Fibroblast of skin of scalp (primary cell): ENCODE results near the gene CCDC85C.

Source experiments
- DNase-seq: peaks from one replicate; pipeline ENCODE4 v3.0.0-alpha.2; 2013

Gene CCDC85C

GRCh38 chr14:99628887-99629618, 25.0 kb upstream of the CCDC85C start:
- peak; percentile 65 for DNase-seq

- no peak for DNase-seq
Measured at GRCh38 chr14:99627510-99628381, 23.7 kb upstream of the CCDC85C start.

- no peak for DNase-seq
Measured at GRCh38 chr14:99627100-99627499, 23.1 kb upstream of the CCDC85C start.

DNA sequence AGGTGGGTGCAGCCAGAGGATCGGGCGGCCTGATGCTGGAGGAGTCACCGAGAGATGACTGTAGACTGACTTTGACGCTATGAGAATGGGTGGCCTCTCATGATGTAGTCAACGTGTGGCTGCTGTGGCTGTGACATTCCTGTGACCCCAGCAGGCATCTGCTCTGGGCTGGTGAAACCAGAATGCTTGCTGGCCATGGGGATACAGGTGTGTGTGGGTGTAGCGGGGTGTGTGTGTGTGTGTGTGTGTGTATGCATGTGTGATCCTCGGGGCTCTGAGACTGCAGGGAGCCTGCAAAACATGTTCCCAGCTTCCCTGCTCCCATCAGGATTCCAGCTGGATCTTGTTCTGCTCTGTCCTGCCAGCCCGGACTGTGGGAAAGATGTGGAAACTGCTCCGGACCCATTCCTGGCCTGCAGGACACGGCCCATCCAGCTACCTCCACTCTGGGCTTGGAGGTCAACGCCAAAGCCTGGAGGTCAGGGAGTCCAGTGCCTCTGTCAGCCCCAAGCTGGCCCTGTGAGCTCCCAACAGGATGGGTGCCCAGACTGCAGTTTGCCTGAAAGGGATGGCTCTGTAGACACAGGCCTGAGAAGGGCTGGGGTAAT, 22.1 kb upstream of the CCDC85C start:
- DNase-seq: no peak

DNA sequence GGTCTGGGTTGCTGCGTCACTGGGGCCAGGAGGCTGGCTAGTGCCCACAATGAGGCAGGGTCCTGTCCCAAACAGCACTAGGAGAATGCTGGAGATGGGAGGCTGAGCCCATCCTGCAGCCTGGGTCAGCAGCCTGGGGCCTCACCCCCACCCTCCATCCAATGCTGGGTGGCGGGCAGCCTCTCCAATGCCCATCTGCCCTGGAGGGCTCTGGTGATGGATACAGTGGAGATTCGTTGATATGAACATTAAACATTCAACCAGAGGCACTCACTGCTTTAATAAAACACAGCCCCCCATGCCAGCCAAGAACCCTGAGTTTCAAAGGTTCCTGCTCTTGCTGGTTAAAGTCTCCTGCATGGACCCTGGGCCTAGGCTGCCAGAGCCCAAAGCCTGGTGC, 21.5 kb upstream of the CCDC85C start:
- DNase-seq: no peak

GRCh38 chr14:99624971-99625370, 21.0 kb upstream of the CCDC85C start:
- no peak for DNase-seq

DNA sequence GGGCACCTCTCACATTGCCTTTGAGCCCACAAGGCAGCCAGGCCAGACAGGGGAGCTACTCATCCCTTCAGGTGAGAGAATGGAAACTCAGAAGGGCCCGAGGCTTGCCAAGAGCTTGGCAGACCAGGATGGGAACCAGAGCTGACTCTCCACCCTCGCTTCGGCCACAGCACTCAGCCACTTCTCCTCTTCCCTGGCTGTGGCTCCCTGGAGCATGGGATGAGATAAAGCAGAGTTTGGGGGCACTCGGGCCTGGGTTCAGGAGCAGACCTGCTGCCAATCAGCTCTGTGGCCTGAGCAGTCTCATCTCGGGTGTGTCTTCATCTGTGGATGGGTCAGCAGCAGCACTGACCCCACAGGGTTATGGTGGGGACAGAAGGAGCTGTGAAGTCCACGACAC, 20.0 kb upstream of the CCDC85C start:
- no peak for DNase-seq

DNA sequence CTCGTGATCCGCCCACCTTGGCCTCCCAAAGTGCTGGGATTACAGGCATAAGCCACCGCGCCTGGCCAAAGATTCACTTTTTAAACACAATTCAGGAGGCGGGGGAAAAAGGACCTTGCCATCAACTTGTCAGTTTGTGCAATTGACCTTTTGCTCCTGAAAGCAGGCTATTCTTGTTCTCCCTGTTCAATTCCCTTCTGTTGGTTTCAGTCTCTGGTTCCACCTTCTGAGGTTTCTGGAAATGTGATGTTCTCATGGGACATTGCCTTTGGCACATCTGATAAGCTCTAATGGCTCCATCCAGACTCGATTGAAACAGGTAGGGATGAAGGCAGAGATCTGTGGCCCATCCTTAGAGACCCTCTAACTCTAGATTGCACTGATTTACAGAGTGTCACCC, 17.9 kb upstream of the CCDC85C start:
- no peak for DNase-seq

DNA sequence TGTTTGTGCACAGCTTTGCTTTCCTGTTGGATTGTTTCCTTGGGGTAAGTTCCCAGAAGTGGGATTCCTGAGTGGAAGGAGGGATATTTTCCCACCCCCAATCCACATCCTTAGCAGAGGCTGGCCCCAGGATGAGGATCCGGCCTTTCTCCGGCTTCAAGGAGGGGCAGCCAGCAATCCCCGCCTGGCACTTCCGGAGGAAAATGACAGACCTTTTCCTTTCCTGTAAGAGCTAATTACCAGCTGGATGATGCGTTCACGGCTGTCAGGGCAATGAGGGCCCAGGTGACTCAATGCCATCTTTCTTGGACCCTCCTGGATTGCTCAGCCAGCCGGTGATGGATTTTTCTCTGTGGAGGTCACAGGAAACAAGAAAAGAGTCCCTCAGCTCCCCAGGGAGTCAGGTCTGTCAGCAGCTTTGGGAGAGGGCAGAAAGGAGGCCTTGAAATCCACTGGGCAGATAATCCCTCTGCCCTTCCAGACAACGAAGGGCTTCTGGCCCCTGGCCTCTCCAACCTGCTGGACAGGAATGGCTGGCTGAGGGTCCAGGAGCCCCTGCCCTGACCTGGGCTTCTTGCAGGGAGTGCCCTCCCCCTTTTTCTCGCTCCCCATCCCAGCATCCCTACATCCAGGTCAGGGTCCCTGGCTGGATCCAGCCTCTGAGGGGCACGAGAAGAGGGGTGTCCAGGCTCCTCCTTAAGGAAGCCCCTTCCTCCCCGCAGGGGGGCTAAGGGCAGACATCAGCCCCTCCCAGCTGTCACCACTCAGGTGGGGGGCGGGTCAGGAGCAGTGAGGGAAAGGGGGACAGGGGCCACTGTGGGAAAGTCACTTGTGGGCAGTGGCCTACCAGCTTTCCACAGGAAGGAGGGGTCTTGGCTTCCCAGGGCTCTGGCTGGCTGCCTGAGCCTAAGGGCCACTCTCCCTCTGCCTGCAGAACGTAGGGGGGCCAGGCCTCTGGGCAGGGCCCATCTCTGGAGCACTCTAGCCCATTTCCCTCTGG, 16.1 kb upstream of the CCDC85C start:
- peak; percentile 47 for DNase-seq

GRCh38 chr14:99616832-99617800, 13.1 kb upstream of the CCDC85C start:
- DNase-seq: no peak

- peak; percentile 31 for DNase-seq
Measured at GRCh38 chr14:99615497-99616157, 11.6 kb upstream of the CCDC85C start.

- DNase-seq: peak; percentile 57
Measured at GRCh38 chr14:99612738-99613330, 8.8 kb upstream of the CCDC85C start.

DNA sequence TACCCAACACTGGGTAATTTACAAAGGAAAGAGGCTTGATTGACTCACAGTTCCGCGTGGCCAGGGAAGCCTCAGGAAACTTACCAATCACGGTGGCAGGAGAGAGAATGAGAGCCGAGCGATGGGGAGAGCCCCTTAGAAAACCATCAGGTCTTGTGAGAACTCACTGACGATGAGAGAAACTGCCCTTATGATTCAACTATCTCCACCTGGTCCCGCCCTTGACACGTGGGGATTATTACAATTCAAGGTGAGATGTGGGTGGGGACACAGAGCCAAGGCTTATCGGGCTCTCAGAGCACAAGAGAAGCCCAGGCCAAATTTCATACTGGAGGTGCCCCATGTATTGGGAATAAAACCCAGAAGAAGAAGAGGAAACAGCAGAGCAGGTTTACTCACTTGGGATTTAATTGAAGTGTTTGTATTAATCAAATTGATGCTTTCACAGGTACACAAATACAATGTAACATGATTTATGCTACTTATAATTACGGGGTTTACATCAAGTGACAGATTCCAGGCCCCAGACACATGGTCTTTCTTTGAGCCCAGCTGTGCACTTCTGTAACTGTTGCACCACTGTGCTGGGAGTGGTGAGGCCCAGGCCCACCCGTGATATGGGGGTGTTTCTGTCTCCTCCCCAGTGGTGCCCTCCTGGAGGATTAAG, 8.2 kb upstream of the CCDC85C start:
- DNase-seq: no peak

DNA sequence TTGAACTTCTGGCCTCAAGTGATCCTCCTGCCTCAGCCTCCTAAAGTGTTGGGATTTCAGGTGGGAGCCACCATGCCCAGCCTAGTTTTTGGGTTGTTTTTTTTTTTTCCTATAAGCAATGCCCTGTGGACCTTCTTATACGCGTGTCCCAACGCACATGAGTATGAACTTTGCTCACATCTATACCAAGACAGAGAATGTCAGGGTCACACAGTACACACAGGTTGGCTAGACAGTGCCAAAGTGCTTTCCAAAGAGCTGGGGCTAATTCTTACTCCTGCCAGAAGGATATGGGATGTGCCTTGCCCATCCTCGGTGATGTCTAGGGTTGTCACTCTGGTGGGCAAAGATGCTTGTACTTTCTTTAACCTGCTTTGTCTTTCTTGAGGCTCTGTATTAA, 7.6 kb upstream of the CCDC85C start:
- no peak for DNase-seq

DNA sequence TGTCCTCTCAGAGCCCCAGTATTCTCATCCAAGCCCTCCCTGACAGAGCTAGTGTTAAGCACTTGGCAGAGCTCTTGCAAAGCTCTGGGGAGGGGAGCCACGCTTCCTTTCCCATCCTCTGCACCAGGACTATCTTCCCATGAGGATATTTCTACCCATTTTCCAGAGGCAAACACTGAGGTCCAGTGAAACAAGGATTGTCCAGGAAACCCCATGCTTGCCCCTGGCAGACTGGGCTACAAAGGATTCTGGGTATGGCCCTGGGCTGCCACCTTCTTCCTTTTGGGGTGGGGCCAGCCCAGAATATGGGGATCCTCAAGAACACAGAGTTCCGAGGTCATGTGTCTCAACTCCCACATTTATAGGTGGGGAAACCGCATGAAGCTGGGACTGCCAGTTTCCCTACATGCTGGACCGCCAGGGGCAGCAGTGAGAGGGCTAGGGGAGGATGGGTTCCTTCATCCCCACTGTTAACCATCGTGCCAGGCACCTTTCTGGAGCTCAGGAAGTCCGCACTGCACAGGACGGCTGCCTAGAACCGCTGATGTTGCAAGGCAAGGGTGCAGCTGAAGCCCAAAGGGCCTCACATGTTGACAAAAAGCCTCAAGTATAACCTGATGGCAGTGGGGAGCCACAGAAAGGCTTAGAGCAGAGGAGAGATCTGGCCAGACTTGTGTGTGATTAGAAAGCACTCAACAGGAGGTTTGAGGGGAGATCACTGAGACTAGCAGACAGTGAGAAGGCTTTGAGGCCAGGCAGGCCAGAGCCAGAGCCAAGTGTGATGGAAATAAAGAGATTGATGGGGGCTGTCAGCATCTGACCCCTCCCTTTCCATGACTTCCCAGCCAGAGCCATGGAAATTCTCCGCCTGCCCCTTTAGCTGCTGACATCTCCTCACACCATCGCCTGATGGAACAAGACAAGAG, 5.5 kb upstream of the CCDC85C start:
- peak; percentile 24 for DNase-seq

GRCh38 chr14:99608591-99608990, 4.6 kb upstream of the CCDC85C start:
- no peak for DNase-seq

- no peak for DNase-seq
Measured at GRCh38 chr14:99606359-99606758, 2.4 kb upstream of the CCDC85C start.

DNA sequence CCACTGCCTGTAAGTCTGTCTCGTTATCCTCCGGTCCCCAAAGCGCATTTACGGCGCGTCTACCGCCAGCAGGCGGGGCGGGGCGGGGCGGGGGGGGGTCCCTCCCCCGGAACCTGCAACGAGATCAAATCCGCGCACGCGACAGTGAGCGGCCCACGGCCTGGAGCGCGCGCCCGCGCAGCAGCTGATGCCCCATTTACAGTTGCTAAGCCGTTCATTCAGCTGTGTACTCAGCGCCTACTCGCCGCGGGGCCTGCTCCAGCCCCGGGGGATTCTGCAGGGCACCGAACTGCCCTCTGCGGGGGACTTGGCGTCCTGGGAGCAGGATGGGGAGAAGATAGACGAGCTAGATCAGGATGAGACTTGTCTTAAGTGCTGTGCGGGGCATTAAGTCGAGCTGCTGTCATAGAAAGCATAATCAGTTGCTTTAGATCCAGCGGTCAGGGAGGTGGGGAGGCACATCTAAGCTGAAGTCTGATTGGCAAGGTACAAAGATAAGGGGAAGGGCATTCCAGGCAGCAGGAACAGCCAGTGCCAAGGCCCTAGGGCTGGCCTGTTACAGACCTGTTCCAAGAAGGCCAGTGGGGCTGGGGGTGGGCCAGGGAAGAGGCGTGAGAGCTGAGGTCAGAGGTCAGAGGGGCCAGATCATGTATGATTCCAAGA, 1.4 kb upstream of the CCDC85C start:
- peak; percentile 45 for DNase-seq
